OCI-M1 (cell line): ENCODE measurements around the gene IL22RA1.

ENCODE experiments used
- DNase-seq: peaks from one replicate; lab custom pipeline; 2025; lab: John Stamatoyannopoulos, UW

IL22RA1 gene

DNA sequence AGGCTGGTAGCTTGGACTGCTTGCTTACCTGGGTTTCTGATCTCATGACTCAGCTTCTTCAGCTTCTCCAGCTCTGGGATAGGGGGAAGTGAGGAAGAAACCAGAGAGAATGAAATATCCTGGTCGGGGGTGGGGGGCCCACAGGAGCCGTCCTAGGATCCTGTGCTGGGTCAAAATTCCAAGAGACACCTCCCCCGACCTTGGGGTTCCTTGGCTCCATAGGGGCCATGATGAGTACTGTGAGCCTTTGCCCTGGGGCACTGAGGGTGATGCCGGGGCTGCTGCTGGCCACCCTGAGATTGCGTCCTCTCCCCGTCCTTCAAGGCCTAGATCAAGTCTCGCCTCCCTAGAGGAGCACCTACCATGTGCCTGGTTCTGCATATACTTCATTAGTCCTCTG, 71.0 kb downstream of the IL22RA1 start:
- no peak for DNase-seq

DNA sequence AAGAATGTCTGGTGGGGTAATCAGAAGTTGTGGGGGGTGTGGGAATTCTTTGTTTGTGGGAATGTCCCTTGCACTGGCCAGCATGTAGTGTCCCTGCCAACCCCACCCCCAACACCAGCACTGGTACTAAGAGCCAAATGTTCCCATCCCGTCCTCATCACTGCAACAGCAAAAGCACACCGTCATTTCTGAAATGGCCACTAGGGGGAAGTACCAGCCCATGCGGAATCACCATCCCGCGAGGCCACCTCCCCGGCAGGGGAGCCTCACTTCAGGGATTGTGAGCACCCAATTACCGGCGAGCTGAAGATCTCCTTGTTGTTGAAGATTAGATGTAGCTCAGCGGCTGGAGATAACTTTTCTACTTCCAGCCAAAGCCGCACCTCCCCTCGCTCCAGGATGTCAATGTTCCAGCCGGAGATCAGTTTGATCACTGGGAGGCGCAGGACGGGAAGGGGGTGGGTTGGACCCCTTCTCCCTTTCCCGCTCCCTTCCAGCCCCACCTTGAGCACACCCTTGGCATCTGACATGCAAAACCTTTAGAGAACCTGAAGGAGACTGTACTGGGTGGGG, 72.0 kb downstream of the IL22RA1 start:
- DNase-seq, result peak; percentile 85

DNA sequence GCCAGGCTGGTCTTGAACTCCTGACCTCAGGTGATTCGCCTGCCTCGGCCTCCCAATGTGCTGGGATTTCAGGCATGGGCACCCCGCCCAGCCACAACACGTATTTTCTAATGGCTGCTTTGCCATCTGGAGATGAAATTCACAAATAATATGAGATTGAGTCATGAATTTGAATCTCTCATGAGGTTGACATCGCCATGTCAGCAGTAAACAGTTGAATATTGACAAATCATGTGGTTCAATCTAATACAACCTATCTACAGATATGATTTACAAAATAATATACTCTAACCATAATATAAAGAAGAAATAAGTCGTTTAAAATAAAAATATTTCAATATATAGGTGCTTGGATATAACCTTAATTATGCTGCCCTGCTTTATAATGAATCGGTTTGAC, 73.1 kb downstream of the IL22RA1 start:
- DNase-seq, result no peak
